Measurements from ENCODE around the gene RPS3. TPM values are rescaled to one million over a fixed set of nuclear protein-coding genes. Genes with fewer than 3 reads are reported as not detected.
A peak's percentile ranks its signal among the peaks of the same experiment; 100 is the strongest.

RPS3 gene
- polyA plus RNA-seq, 3 donors: 1,248 to 1,563 (median 1,448) TPM

GRCh38 chr11:75424396-75424795 is 25.1 kb downstream of the RPS3 start:
- H3K27me3 Mint-ChIP-seq (ENCODE audit: low read depth in 3 of 3): peaks cover 22 to 28% (median 27%) of the 10 kb centered on the region in 3 donors
- H2AFZ ChIP-seq (ENCODE audit: insufficient read depth, low read depth, low read length, poor library complexity, severe bottlenecking): no peak overlapping the region
- H3K4me1 Mint-ChIP-seq: peaks cover 13% of the 10 kb centered on the region
- no CpG with 5 or more reads among the region's 1 CpG for WGBS (ENCODE audit: insufficient coverage)
- H4K20me1 ChIP-seq (ENCODE audit: insufficient read depth, low read length): no peaks in the 10 kb centered on the region
- no peak overlapping the region for H3K27ac ChIP-seq (ENCODE audit: low read depth in 1 of 2, low read length in 2 of 2)
- peaks cover 11 to 30% of the 10 kb centered on the region in 2 donors for H3K27me3 ChIP-seq (ENCODE audit: control insufficient read depth in 2 of 2, insufficient read depth in 2 of 2, low read length in 2 of 2)
- TF ChIP-seq CTCF (IDR thresholded peaks at IDR 0.05): no peak
- H3K4me3 ChIP-seq (replicated peaks in 1 of 3; ENCODE audit: low read depth in 2 of 3, low read length in 3 of 3): no peak overlapping the region
- peak overlapping the region in 3 of 7 donors; percentile 4 to 45 (median 19) for H3K27ac Mint-ChIP-seq
- H3K36me3 ChIP-seq (replicated peaks in 1 of 2; ENCODE audit: control insufficient read depth in 1 of 2, insufficient read depth in 2 of 2, low read length in 2 of 2): peaks cover 0 to 18% of the 10 kb centered on the region in 2 donors
- H3K36me3 Mint-ChIP-seq: peaks cover 18 to 26% of the 10 kb centered on the region in 2 donors
- H3K9me3 ChIP-seq (replicated peaks in 1 of 2; ENCODE audit: control insufficient read depth in 1 of 2, insufficient read depth in 1 of 2, low read length in 2 of 2): peaks cover 11 to 13% of the 10 kb centered on the region in 2 donors
- H3K4me3 Mint-ChIP-seq: no peak overlapping the region
- peaks cover 6 to 19% (median 14%) of the 10 kb centered on the region in 7 donors for H3K9me3 Mint-ChIP-seq
- H3K79me2 ChIP-seq (ENCODE audit: insufficient read depth, low read length): no peaks in the 10 kb centered on the region
- H3K4me1 ChIP-seq (ENCODE audit: control insufficient read depth in 1 of 2, insufficient read depth in 2 of 2, low read length in 2 of 2): peaks cover 12 to 14% of the 10 kb centered on the region in 2 donors
- DNase-seq: no peak
- H3K9ac ChIP-seq (ENCODE audit: insufficient read depth, low read length, poor library complexity, severe bottlenecking): no peak overlapping the region
- H3K4me2 ChIP-seq (replicated peaks; ENCODE audit: extremely low read depth, low read length, poor library complexity, severe bottlenecking): no peak overlapping the region
- intact Hi-C loops (cut with micrococcal nuclease): no loop called here

- no peaks in the 10 kb centered on the region for H3K79me2 ChIP-seq (ENCODE audit: insufficient read depth, low read length)
- Mint-ChIP-seq H3K36me3 (peaks cover 19 to 27% of the 10 kb centered on the region in 2 donors), H3K4me3 (no peak overlapping the region), H3K27ac (no peak overlapping the region), H3K4me1 (peaks cover 14% of the 10 kb centered on the region), H3K27me3 (ENCODE audit: low read depth in 3 of 3) (peaks cover 24 to 32% (median 31%) of the 10 kb centered on the region in 3 donors), H3K9me3 (peaks cover 8 to 21% (median 16%) of the 10 kb centered on the region in 7 donors)
- peaks cover 14 to 32% of the 10 kb centered on the region in 2 donors for H3K27me3 ChIP-seq (ENCODE audit: control insufficient read depth in 2 of 2, insufficient read depth in 2 of 2, low read length in 2 of 2)
- no peak overlapping the region for H3K9ac ChIP-seq (ENCODE audit: insufficient read depth, low read length, poor library complexity, severe bottlenecking)
- H3K4me3 ChIP-seq (replicated peaks in 1 of 3; ENCODE audit: low read depth in 2 of 3, low read length in 3 of 3): no peak overlapping the region
- intact Hi-C loops (cut with micrococcal nuclease): no loop called here
- WGBS (ENCODE audit: insufficient coverage): 94% methylated on average over 27 of the region's 29 CpGs
- H3K4me2 ChIP-seq (replicated peaks; ENCODE audit: extremely low read depth, low read length, poor library complexity, severe bottlenecking): no peak overlapping the region
- H2AFZ ChIP-seq (ENCODE audit: insufficient read depth, low read depth, low read length, poor library complexity, severe bottlenecking): no peak overlapping the region
- no peak for TF ChIP-seq CTCF (IDR thresholded peaks at IDR 0.05)
- peaks cover 13 to 18% of the 10 kb centered on the region in 2 donors for H3K9me3 ChIP-seq (replicated peaks in 1 of 2; ENCODE audit: control insufficient read depth in 1 of 2, insufficient read depth in 1 of 2, low read length in 2 of 2)
- peaks cover 0 to 18% of the 10 kb centered on the region in 2 donors for H3K36me3 ChIP-seq (replicated peaks in 1 of 2; ENCODE audit: control insufficient read depth in 1 of 2, insufficient read depth in 2 of 2, low read length in 2 of 2)
- no peaks in the 10 kb centered on the region for H4K20me1 ChIP-seq (ENCODE audit: insufficient read depth, low read length)
- H3K4me1 ChIP-seq (ENCODE audit: control insufficient read depth in 1 of 2, insufficient read depth in 2 of 2, low read length in 2 of 2): peaks cover 12 to 25% of the 10 kb centered on the region in 2 donors
- H3K27ac ChIP-seq (ENCODE audit: low read depth in 1 of 2, low read length in 2 of 2): no peak overlapping the region
- no peak for DNase-seq
Measured at GRCh38 chr11:75425422-75425821, 26.1 kb downstream of the RPS3 start.

Measured in CD14-positive monocyte (primary cell).